T1000 (cell line): ENCODE results near the gene ADAM12.
"Not testable (repeated sequence)": the region's sequence is repeated elsewhere in the genome, so short reads cannot be mapped to it uniquely, and the experiment has no call there.

Experiments
- DNase-seq: peaks from one replicate; lab custom pipeline; 2025; ENCODE audit warnings: mixed read lengths; lab: John Stamatoyannopoulos, UW

ADAM12 gene

GRCh38 chr10:126373972-126374371, 14.3 kb downstream of the ADAM12 start:
- DNase-seq: peak; percentile 8

- DNase-seq: no peak
These were observed 15.1 kb downstream of the ADAM12 start for GRCh38 chr10:126373147-126373546.

GRCh38 chr10:126372396-126372795, 15.9 kb downstream of the ADAM12 start:
- no peak for DNase-seq

GRCh38 chr10:126369125-126369710, 19.1 kb downstream of the ADAM12 start:
- no peak for DNase-seq

- DNase-seq: no peak
These were observed 31.1 kb downstream of the ADAM12 start for GRCh38 chr10:126357169-126357568.

- DNase-seq: no peak
These were observed 34.6 kb downstream of the ADAM12 start for GRCh38 chr10:126353666-126354065.

GRCh38 chr10:126352453-126352852, 35.8 kb downstream of the ADAM12 start:
- DNase-seq: no peak

GRCh38 chr10:126351021-126351420, 37.3 kb downstream of the ADAM12 start:
- no peak for DNase-seq

GRCh38 chr10:126350216-126350992, 37.9 kb downstream of the ADAM12 start:
- peak; percentile 81 for DNase-seq

- no peak for DNase-seq
These were observed 38.6 kb downstream of the ADAM12 start for GRCh38 chr10:126349676-126350075.

- no peak for DNase-seq
These were observed 39.2 kb downstream of the ADAM12 start for GRCh38 chr10:126349101-126349500.

GRCh38 chr10:126343496-126343895, 44.8 kb downstream of the ADAM12 start:
- DNase-seq: not testable (repeated sequence)

- no peak for DNase-seq
These were observed 45.6 kb downstream of the ADAM12 start for GRCh38 chr10:126342680-126343079.

GRCh38 chr10:126341491-126341890, 46.8 kb downstream of the ADAM12 start:
- DNase-seq: no peak

- no peak for DNase-seq
These were observed 50.9 kb downstream of the ADAM12 start for GRCh38 chr10:126337251-126337810.

GRCh38 chr10:126336801-126337200, 51.5 kb downstream of the ADAM12 start:
- DNase-seq: no peak

GRCh38 chr10:126334272-126334671, 54.0 kb downstream of the ADAM12 start:
- DNase-seq: no peak

- DNase-seq: no peak
These were observed 55.7 kb downstream of the ADAM12 start for GRCh38 chr10:126332576-126332975.

GRCh38 chr10:126331101-126331500, 57.2 kb downstream of the ADAM12 start:
- DNase-seq: no peak

- no peak for DNase-seq
These were observed 63.5 kb downstream of the ADAM12 start for GRCh38 chr10:126324826-126325225.

GRCh38 chr10:126321440-126321839, 66.8 kb downstream of the ADAM12 start:
- no peak for DNase-seq

- no peak for DNase-seq
These were observed 70.5 kb downstream of the ADAM12 start for GRCh38 chr10:126317751-126318150.

- no peak for DNase-seq
These were observed 72.6 kb downstream of the ADAM12 start for GRCh38 chr10:126315494-126316177.
